PC-3 (cell line): ENCODE data around the gene CDK5R1. TPM values are rescaled to one million over a fixed set of nuclear protein-coding genes. Genes with fewer than 3 reads are reported as not detected.

Experiments
- ATAC-seq: fragments of 200-7000 bp; cut with Tn5 transposase; 2 replicates; pipeline ENCODE4 v1.9.1; 2020; ENCODE audit warnings: mild to moderate bottlenecking, moderate library complexity
- BruUV-seq: library from RNA; stranded (reverse); fragments of 400-500 nt; replicated peaks from 2 replicates; lab custom pipeline; 2021; lab: Mats Ljungman, UMichigan
- CTCF ChIA-PET: fragments of 300-600 bp; sonication (Branson Sonifier 250); formaldehyde crosslinking; loops from one replicate; lab custom pipeline; 2022; ENCODE audit warnings: antibody characterized with exemption; lab: Charles Lee
- POLR2A ChIA-PET: fragments of 300-600 bp; sonication (Branson Sonifier 250); formaldehyde crosslinking; loops from one replicate; lab custom pipeline; 2022; ENCODE audit warnings: antibody characterized with exemption; ENCODE audit not compliant: unreplicated experiment; lab: Charles Lee
- DNase-seq: peaks from one replicate; pipeline ENCODE4 v3.0.0-alpha.2; 2015
- H2AFZ ChIP-seq: fragments of 300-600 bp; sonication (generic); 2 replicates; pipeline ENCODE4 v1.6.0; 2016; ENCODE audit warnings: antibody characterized with exemption, low read length
- H3F3A ChIP-seq: fragments of 300-600 bp; sonication (generic); one replicate; pipeline ENCODE4 v1.6.0; 2017; ENCODE audit warnings: antibody characterized with exemption, low read length, control low read depth, mild to moderate bottlenecking; ENCODE audit not compliant: unreplicated experiment
- H3K27ac ChIP-seq: fragments of 300-600 bp; sonication (generic); 2 replicates; pipeline ENCODE4 v1.5.1; 2016; ENCODE audit warnings: mild to moderate bottlenecking, low read length
- H3K27me3 ChIP-seq: fragments of 300-600 bp; sonication (generic); 2 replicates; pipeline ENCODE4 v1.6.1; 2016; ENCODE audit warnings: low read length, mixed read lengths
- H3K36me3 ChIP-seq: fragments of 300-600 bp; sonication (generic); 2 replicates; pipeline ENCODE4 v1.6.1; 2016; ENCODE audit warnings: low read depth, mixed run types, low read length, mixed read lengths
- H3K4me1 ChIP-seq: fragments of 300-600 bp; sonication (generic); 2 replicates; pipeline ENCODE4 v1.5.1; 2016; ENCODE audit warnings: low read length; ENCODE audit not compliant: insufficient read depth
- H3K4me2 ChIP-seq: fragments of 300-600 bp; sonication (generic); 2 replicates; pipeline ENCODE4 v1.6.0; 2016; ENCODE audit warnings: low read length
- H3K4me3 ChIP-seq: fragments of 300-600 bp; sonication (generic); 2 replicates; pipeline ENCODE4 v1.5.1; 2016; ENCODE audit warnings: mild to moderate bottlenecking, low read length, mixed read lengths
- H3K79me2 ChIP-seq: fragments of 300-600 bp; sonication (generic); 2 replicates; pipeline ENCODE4 v1.6.1; 2017; ENCODE audit warnings: low read length, mixed read lengths
- H3K9ac ChIP-seq: fragments of 300-600 bp; sonication (generic); 2 replicates; pipeline ENCODE4 v1.6.0; 2016; ENCODE audit warnings: mild to moderate bottlenecking, low read length
- H3K9me2 ChIP-seq: fragments of 300-600 bp; sonication (generic); replicated peaks from 2 replicates; pipeline ENCODE4 v1.6.1; 2016; ENCODE audit warnings: mixed run types, low read length, mixed read lengths
- H3K9me3 ChIP-seq: fragments of 300-600 bp; sonication (generic); 2 replicates; pipeline ENCODE4 v1.6.1; 2016; ENCODE audit warnings: low read length, mixed read lengths
- H4K20me1 ChIP-seq: fragments of 300-600 bp; sonication (generic); 2 replicates; pipeline ENCODE4 v1.6.1; 2016; ENCODE audit warnings: low read length, mixed read lengths
- CTCF ChIP-seq: fragments of 300-600 bp; sonication (generic); conservative IDR thresholded peaks from 2 replicates; pipeline ENCODE4 v1.5.1; 2017; ENCODE audit warnings: antibody characterized with exemption, low read depth, mild to moderate bottlenecking, low read length
- EZH2 ChIP-seq: fragments of 300-600 bp; sonication (generic); IDR thresholded peaks from one replicate; pipeline ENCODE4 v1.6.1; 2017; ENCODE audit warnings: antibody characterized with exemption, mild to moderate bottlenecking, low read length; ENCODE audit not compliant: unreplicated experiment
- EZH2phosphoT487 ChIP-seq: fragments of 300-600 bp; sonication (generic); IDR thresholded peaks from 2 replicates; pipeline ENCODE4 v1.6.1; 2018; ENCODE audit warnings: mild to moderate bottlenecking, antibody characterized with exemption, low read length, borderline replicate concordance
- intact Hi-C: fragments of 100-400 bp; cut with micrococcal nuclease; formaldehyde crosslinking; loops from 2 replicates; pipeline ENCODE4 v1.9.0; 2023
- total RNA-seq: library from RNA; depleted of rRNA; stranded (reverse); fragments of >200 nt; gene quantifications from 2 replicates; pipeline ENCODE4 v1.2.3, GENCODE V29; 2014

The CDK5R1 gene
- total RNA-seq, 1 experiment from 2014 or later, result 1.7 TPM

GRCh38 chr17:32451879-32452278, 34.9 kb upstream of the CDK5R1 start:
- intact Hi-C loops, result no loop called here
- Histone ChIP-seq H3K9me3 (no peaks in the 10 kb centered on the region), H3F3A (no peaks in the 10 kb centered on the region), H3K36me3 (peaks cover 79% of the 10 kb centered on the region), H3K4me2 (no peak overlapping the region), H3K27me3 (no peaks in the 10 kb centered on the region), H3K9me2 (no peaks in the 10 kb centered on the region), H3K9ac (no peak overlapping the region), H4K20me1 (peaks cover 36% of the 10 kb centered on the region), H3K4me1 (peaks cover 5% of the 10 kb centered on the region), H2AFZ (no peak overlapping the region), H3K79me2 (peaks cover 92% of the 10 kb centered on the region), H3K27ac (no peak overlapping the region), H3K4me3 (no peak overlapping the region)
- DNase-seq (no peak), ATAC-seq (no peak)
- POLR2A ChIA-PET, result no interaction called here
- TF ChIP-seq CTCF, result no peak
- TF ChIP-seq EZH2, result no peak
- no peak for TF ChIP-seq EZH2phosphoT487
- BruUV-seq, result no TSS peak
- CTCF ChIA-PET, result no interaction called here

- Histone ChIP-seq H3F3A (no peaks in the 10 kb centered on the region), H3K79me2 (peaks cover 92% of the 10 kb centered on the region), H3K36me3 (peaks cover 78% of the 10 kb centered on the region), H3K4me2 (no peak overlapping the region), H3K9me3 (no peaks in the 10 kb centered on the region), H3K27ac (no peak overlapping the region), H2AFZ (no peak overlapping the region), H3K4me1 (0 out of 2 replicates have a peak, but pooled peaks cover under 1% of the 10 kb centered on the region), H4K20me1 (peaks cover 33% of the 10 kb centered on the region), H3K9me2 (no peaks in the 10 kb centered on the region), H3K27me3 (no peaks in the 10 kb centered on the region), H3K9ac (no peak overlapping the region), H3K4me3 (no peak overlapping the region)
- POLR2A ChIA-PET, result no interaction called here
- TF ChIP-seq CTCF (no peak), EZH2 (no peak), EZH2phosphoT487 (no peak)
- CTCF ChIA-PET, result no interaction called here
- no TSS peak for BruUV-seq
- ATAC-seq (no peak), DNase-seq (no peak)
- intact Hi-C loops, result no loop called here
Measured at GRCh38 chr17:32452281-32452680, 34.5 kb upstream of the CDK5R1 start.

- ChIA-PET CTCF (interaction anchor here (0.7 kb wide), 1 partner anchor 9 kb away, joined by 3 read pairs; the partner anchor contains the start of gene PSMD11), POLR2A (no interaction called here)
- TF ChIP-seq CTCF (no peak), EZH2 (no peak), EZH2phosphoT487 (no peak)
- DNase-seq (no peak), ATAC-seq (no peak)
- no peaks in the 10 kb centered on the region for H3K4me1 ChIP-seq
- no peaks in the 10 kb centered on the region for H3K9me2 ChIP-seq
- no peak overlapping the region for H3K4me2 ChIP-seq
- BruUV-seq, result no TSS peak
- peaks cover 33% of the 10 kb centered on the region for H4K20me1 ChIP-seq
- H3K27ac ChIP-seq, result no peak overlapping the region
- H3K4me3 ChIP-seq, result no peak overlapping the region
- peaks cover 92% of the 10 kb centered on the region for H3K79me2 ChIP-seq
- intact Hi-C loops, result no loop called here
- no peaks in the 10 kb centered on the region for H3K27me3 ChIP-seq
- no peak overlapping the region for H3K9ac ChIP-seq
- no peak overlapping the region for H2AFZ ChIP-seq
- H3K9me3 ChIP-seq, result no peaks in the 10 kb centered on the region
- peaks cover 79% of the 10 kb centered on the region for H3K36me3 ChIP-seq
- no peaks in the 10 kb centered on the region for H3F3A ChIP-seq
Measured at GRCh38 chr17:32453370-32453769, 33.4 kb upstream of the CDK5R1 start.
